ENCODE measurements around the gene CHMP2A. TPM values are rescaled to one million over a fixed set of nuclear protein-coding genes. Genes with fewer than 3 reads are reported as not detected.

CHMP2A gene
- total and polyA plus RNA-seq, 2 of the 13 experiments (the other 11 are each of a cell fraction or from before 2014, with no cell fraction given): 49.7 to 55.0 TPM

- TF ChIP-seq, protein P1, sequence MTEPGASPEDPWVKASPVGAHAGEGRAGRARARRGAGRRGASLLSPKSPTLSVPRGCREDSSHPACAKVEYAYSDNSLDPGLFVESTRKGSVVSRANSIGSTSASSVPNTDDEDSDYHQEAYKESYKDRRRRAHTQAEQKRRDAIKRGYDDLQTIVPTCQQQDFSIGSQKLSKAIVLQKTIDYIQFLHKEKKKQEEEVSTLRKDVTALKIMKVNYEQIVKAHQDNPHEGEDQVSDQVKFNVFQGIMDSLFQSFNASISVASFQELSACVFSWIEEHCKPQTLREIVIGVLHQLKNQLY (CRISPR knock-in tag; IDR thresholded peaks at IDR 0.05): no peak
- TF ChIP-seq ZNF354B (CRISPR knock-in tag; IDR thresholded peaks at IDR 0.05) (no peak), SIX1 (CRISPR knock-in tag; IDR thresholded peaks at IDR 0.05; ENCODE audit: borderline replicate concordance) (no peak), BHLHE40 (IDR thresholded peaks at IDR 0.05; ENCODE audit: low read length) (no peak), FOXK2 (IDR thresholded peaks at IDR 0.05) (peak; percentile 66; the same call in 1 of the 2 replicates), ZSCAN5A (CRISPR knock-in tag; IDR thresholded peaks at IDR 0.05; ENCODE audit: borderline replicate concordance) (0 out of 2 replicates have a peak, but pooled peaks have one; percentile 39), GMEB2 (CRISPR knock-in tag; IDR thresholded peaks at IDR 0.05; ENCODE audit: low read depth) (peak; percentile 77; the same call in 1 of the 2 replicates), ATF7 (IDR thresholded peaks at IDR 0.05) (no peak), ATF7 (CRISPR knock-in tag; IDR thresholded peaks at IDR 0.05) (peak; percentile 70), ZBTB42 (CRISPR knock-in tag; IDR thresholded peaks at IDR 0.05) (peak; percentile 17; the same call in 1 of the 2 replicates), WIZ (CRISPR knock-in tag; IDR thresholded peaks at IDR 0.05) (no peak), RARA (CRISPR knock-in tag; IDR thresholded peaks at IDR 0.05) (no peak; the same call in 1 of the 2 replicates), ZNF547 (CRISPR knock-in tag; IDR thresholded peaks at IDR 0.05) (no peak), ZNF569 (CRISPR knock-in tag; IDR thresholded peaks at IDR 0.05; ENCODE audit: borderline replicate concordance) (0 out of 2 replicates have a peak, but pooled peaks have one; percentile 93), SMAD9 (CRISPR knock-in tag; IDR thresholded peaks at IDR 0.05) (no peak), ZNF205 (CRISPR knock-in tag; IDR thresholded peaks at IDR 0.05) (peak; percentile 53; the same call in 1 of the 2 replicates)
- TF ChIP-seq, protein P2, sequence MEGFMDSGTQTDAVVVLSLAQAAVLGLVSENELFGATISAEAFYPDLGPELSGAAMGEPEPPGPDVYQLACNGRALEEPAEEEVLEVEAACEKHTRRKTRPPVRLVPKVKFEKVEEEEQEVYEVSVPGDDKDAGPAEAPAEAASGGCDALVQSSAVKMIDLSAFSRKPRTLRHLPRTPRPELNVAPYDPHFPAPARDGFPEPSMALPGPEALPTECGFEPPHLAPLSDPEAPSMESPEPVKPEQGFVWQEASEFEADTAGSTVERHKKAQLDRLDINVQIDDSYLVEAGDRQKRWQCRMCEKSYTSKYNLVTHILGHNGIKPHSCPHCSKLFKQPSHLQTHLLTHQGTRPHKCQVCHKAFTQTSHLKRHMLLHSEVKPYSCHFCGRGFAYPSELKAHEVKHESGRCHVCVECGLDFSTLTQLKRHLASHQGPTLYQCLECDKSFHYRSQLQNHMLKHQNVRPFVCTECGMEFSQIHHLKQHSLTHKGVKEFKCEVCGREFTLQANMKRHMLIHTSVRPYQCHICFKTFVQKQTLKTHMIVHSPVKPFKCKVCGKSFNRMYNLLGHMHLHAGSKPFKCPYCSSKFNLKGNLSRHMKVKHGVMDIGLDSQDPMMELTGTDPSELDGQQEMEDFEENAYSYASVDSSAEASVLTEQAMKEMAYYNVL (CRISPR knock-in tag; IDR thresholded peaks at IDR 0.05; ENCODE audit: borderline replicate concordance): 0 out of 2 replicates have a peak, but pooled peaks have one; percentile 21
- TF ChIP-seq, protein P3, sequence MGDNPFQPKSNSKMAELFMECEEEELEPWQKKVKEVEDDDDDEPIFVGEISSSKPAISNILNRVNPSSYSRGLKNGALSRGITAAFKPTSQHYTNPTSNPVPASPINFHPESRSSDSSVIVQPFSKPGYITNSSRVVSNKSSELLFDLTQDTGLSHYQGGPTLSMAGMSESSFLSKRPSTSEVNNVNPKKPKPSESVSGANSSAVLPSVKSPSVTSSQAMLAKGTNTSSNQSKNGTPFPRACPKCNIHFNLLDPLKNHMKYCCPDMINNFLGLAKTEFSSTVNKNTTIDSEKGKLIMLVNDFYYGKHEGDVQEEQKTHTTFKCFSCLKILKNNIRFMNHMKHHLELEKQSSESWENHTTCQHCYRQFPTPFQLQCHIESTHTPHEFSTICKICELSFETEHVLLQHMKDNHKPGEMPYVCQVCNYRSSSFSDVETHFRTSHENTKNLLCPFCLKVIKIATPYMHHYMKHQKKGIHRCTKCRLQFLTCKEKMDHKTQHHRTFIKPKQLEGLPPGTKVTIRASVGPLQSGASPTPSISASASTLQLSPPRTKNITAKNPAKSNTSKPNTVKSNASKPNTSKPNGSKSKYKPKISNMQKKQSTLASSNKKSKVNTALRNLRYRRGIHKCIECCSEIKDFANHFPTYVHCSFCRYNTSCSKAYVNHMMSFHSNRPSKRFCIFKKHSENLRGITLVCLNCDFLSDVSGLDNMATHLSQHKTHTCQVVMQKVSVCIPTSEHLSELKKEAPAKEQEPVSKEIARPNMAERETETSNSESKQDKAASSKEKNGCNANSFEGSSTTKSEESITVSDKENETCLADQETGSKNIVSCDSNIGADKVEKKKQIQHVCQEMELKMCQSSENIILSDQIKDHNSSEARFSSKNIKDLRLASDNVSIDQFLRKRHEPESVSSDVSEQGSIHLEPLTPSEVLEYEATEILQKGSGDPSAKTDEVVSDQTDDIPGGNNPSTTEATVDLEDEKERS (CRISPR knock-in tag; IDR thresholded peaks at IDR 0.05): peak; percentile 72; the same call in 1 of the 2 replicates
These were observed 18.1 kb upstream of the CHMP2A start, which contains the start of gene MZF1 (continued) for GRCh38 chr19:58572818-58573657.
